Duodenal mucosa (tissue), 2 donors: Measurements from ENCODE around the gene XPC.
"Not testable (repeated sequence)": the region's sequence is repeated elsewhere in the genome, so short reads cannot be mapped to it uniquely, and the experiment has no call there.

Experiments
- H3K27ac ChIP-seq: one replicate; pipeline ENCODE4 v1.7.0; 2013; ENCODE audit warnings: low read depth, low read length
- H3K27me3 ChIP-seq, 2 donors: one replicate each; pipeline ENCODE4 v1.7.0; 2013; ENCODE audit warnings: low read length in 2 of 2, control low read depth in 1 of 2; ENCODE audit not compliant: insufficient read depth in 2 of 2, control insufficient read depth in 1 of 2
- H3K36me3 ChIP-seq, 2 donors: one replicate each; pipeline ENCODE4 v1.7.0; 2013; ENCODE audit warnings: low read length in 2 of 2, control low read depth in 1 of 2; ENCODE audit not compliant: insufficient read depth in 2 of 2, control insufficient read depth in 1 of 2
- H3K4me1 ChIP-seq, 2 donors: one replicate each; pipeline ENCODE4 v1.7.0; 2013; ENCODE audit warnings: low read length in 2 of 2, control low read depth in 1 of 2; ENCODE audit not compliant: insufficient read depth in 2 of 2, control insufficient read depth in 1 of 2
- H3K4me3 ChIP-seq, 2 donors: one replicate each; pipeline ENCODE4 v1.7.0; 2013; ENCODE audit warnings: low read length in 2 of 2, low read depth in 1 of 2
- H3K9ac ChIP-seq, 2 donors: one replicate each; pipeline ENCODE4 v1.7.0; 2013; ENCODE audit warnings: low read length in 2 of 2, low read depth in 1 of 2
- H3K9me3 ChIP-seq, 2 donors: one replicate each; pipeline ENCODE4 v1.7.0; 2013; ENCODE audit warnings: low read length in 2 of 2, control low read depth in 1 of 2; ENCODE audit not compliant: control insufficient read depth in 1 of 2

The XPC gene

DNA sequence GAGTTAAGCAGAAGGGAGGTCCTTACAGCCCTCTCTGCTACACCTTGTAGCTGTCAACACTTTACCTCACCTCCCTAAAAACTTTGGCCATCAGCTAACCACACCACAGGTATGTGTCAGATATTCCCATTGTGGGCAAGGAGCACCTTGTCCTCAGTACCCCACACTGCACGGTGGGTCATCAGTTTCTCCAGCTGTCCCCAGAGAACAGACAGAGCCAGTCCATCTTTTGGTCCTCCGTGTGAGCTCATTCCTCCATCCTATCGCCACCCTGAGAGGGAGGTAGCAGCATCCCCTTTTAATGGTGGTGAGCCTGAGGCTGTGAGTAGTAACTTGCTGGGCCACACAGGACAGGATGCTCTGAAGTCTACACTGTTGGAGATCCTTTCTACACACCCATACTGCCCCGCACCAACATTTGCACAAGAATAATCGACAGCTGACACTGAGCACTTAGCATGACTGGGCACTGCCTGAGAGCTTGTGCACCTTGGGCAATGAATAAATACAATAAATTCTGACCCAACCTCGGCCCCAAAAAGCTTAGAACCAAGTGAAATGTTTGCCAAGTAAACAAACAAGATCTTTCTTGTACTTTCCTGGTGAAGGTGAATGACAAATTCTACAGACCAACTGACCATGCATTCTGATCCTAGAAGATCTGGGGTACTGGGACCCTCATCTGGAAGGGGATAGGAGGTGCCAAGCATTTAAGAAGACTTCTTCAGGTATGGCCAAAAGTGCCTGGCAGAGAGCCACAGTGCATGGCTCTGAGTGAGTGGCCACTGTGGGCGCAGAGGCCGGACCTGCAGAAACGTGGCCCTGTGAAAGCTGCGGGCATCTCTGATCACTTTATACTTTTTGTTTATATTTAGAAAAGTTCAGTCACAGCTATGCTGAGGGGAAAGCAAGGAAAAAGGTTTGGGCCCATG, 60.7 kb downstream of the XPC start:
- H3K4me1 ChIP-seq, result peaks cover 5 to 21% of the 10 kb centered on the region in 2 donors
- no peak overlapping the region for H3K27ac ChIP-seq
- H3K9ac ChIP-seq, result no peak overlapping the region
- no peak overlapping the region for H3K4me3 ChIP-seq
- peaks cover 19 to 45% of the 10 kb centered on the region in 2 donors for H3K36me3 ChIP-seq
- H3K9me3 ChIP-seq, result no peaks in the 10 kb centered on the region
- H3K27me3 ChIP-seq, result no peaks in the 10 kb centered on the region

DNA sequence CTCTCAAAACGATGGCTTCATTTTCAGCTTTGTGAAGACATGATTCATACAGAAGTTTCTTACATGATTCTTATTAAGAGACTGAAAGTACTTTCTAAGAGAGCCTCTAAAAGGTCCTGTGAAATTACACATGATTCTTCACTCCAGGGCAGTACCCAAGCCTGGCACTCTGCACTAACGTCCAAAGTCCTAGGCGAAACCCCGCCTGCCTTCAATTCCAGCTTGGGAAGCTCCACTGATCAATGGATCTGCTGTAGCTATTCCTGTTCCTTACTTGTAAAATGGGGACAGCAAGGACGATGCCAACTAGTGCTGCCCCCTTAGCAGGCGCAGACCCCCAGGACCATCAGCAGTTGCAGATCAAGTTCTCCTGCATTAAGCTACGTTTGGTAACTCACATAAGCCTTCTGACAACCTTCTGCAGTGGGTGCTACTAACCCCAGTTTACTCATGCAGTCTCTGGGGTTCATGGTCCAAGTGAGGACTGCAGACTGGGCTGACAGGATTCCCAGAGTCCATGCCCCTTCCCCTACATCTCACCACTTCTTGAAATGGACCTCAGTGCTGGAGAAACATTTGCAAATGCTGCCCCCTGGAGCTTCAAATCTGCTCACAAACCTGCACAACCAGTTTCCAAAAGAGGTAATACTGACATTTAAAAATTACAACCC, 64.3 kb downstream of the XPC start:
- Histone ChIP-seq H3K27ac (no peak overlapping the region), H3K4me1 (peaks cover 0 to 17% of the 10 kb centered on the region in 2 donors), H3K9ac (no peak overlapping the region), H3K9me3 (no peaks in the 10 kb centered on the region), H3K27me3 (no peaks in the 10 kb centered on the region), H3K36me3 (peaks cover 28 to 44% of the 10 kb centered on the region in 2 donors), H3K4me3 (no peak overlapping the region)

DNA sequence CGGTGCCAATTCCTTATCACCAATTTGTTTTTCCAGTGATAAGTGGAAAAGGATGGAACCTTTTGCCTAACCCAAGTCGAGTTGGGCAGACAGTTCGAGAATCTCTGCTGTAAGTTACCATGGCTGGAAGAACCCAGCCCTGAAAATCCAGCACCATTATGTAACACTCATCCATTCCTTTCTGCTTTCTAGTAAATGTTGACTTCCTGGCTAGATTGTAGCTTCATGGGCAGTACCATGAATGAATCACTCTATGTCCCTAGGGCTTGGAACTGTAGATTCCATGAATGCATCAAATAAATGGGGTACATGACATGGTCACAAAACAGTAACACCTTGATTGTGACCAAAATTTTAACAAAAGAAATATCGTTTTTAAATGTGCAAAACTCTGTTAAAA, 67.7 kb downstream of the XPC start:
- H3K9ac ChIP-seq, result no peak overlapping the region
- no peaks in the 10 kb centered on the region for H3K9me3 ChIP-seq
- H3K4me3 ChIP-seq, result no peak overlapping the region
- H3K27ac ChIP-seq, result no peak overlapping the region
- peaks cover 22 to 32% of the 10 kb centered on the region in 2 donors for H3K36me3 ChIP-seq
- H3K27me3 ChIP-seq, result no peaks in the 10 kb centered on the region
- peaks cover 0 to 12% of the 10 kb centered on the region in 2 donors for H3K4me1 ChIP-seq

DNA sequence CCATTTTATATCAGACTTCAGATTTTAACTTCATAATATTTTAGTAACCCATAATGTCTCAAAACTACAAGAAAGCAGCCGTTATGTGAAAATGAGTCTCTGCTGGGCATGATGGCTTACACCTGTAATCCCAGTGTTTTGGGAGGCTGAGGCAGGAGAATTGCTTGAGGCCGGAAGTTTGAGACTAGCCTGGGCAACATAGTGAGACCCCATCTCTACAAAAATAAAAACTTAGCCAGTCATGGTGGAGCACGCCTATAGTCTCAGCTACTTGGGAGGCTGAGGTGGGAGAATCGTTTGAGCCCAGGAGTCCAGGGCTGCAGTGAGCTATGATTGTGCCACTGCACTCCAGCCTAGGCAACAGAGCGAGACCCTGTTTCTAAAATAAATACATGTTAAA, 68.6 kb downstream of the XPC start:
- not testable (repeated sequence) for H3K4me3 ChIP-seq, H3K4me1 ChIP-seq, H3K9me3 ChIP-seq

DNA sequence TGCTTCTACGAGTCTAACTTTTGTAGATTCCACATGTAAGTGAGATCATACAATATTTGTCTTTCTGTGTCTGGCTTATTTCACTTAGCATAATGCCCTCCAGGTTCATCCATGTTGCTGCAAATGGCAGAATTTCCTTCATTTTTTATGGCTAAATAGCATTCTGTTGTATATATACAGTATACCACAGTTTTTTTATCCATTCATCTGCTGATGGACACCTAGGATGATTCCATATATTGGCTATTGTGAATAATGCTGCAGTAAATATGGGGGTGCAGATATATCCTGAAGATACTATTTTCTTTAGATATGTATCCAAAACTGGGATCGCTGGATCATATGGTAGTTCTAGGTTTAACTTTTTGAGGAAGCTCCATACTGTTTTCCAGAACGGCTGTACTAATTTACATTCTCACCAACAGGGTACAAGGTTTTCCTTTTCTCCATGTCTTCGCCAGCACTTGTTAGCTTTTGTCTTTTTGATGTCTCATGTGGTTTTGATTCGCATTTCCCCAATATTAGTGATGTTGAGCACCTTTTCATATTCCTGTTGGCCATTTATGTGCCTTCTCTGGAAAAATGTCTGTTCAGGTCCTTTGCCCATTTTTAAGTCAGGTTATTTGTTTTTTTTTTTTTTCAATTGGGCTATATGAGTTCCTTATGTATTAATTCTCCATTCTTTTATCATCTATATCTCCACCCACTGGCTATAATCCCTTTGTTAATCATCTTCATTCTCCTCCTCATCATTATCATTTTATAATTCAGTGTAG, 80.6 kb downstream of the XPC start:
- Histone ChIP-seq H3K9me3 (no peaks in the 10 kb centered on the region), H3K27me3 (peaks cover 0 to 3% of the 10 kb centered on the region in 2 donors), H3K36me3 (no peaks in the 10 kb centered on the region), H3K4me3 (no peak overlapping the region), H3K4me1 (no peaks in the 10 kb centered on the region), H3K9ac (no peak overlapping the region), H3K27ac (no peak overlapping the region)

More for the DNA sequence above, 68.6 kb downstream of the XPC start:
- not testable (repeated sequence) for H3K9ac ChIP-seq, H3K27me3 ChIP-seq, H3K27ac ChIP-seq
- peaks cover 14 to 25% of the 10 kb centered on the region in 2 donors for H3K36me3 ChIP-seq

DNA sequence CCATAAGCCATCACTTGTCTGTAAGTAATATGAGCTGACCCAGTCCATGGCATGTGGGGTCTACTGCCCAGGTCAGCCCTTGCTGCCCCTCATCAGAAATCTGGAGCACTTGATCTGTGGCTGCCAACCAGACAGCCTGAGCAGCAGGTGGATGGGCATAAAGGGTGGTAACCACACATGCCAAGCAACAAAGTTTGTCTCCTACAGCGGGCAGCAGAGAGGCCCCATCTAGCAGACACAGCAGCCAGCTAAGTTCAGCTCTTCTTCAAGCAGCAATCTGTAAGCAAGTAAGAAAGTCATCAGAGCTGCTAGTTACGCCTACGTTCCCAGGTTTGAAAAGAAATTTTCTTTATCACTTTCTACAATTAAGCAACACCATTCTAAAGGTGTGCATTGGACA, 81.7 kb downstream of the XPC start:
- Histone ChIP-seq H3K4me3 (no peak overlapping the region), H3K36me3 (no peaks in the 10 kb centered on the region)

More for the DNA sequence above, 81.7 kb downstream of the XPC start:
- Histone ChIP-seq H3K4me1 (no peaks in the 10 kb centered on the region), H3K9ac (no peak overlapping the region), H3K27ac (no peak overlapping the region), H3K9me3 (no peaks in the 10 kb centered on the region), H3K27me3 (peaks cover 0 to 3% of the 10 kb centered on the region in 2 donors)
